PC-9 (cell line): Measurements from ENCODE around the gene PRR13. TPM values are rescaled to one million over a fixed set of nuclear protein-coding genes. Genes with fewer than 3 reads are reported as not detected.
"Not testable (repeated sequence)": the region's sequence is repeated elsewhere in the genome, so short reads cannot be mapped to it uniquely, and the experiment has no call there.

Experiments used
- BruUV-seq: library from RNA; stranded (reverse); fragments of 400-500 nt; replicated peaks from 2 replicates; lab custom pipeline; 2021; lab: Mats Ljungman, UMichigan
- CTCF ChIA-PET: fragments of 300-600 bp; sonication (Branson Sonifier 250); formaldehyde crosslinking; loops from one replicate; lab custom pipeline; 2022; ENCODE audit warnings: antibody characterized with exemption; lab: Charles Lee
- POLR2A ChIA-PET: fragments of 300-600 bp; sonication (Branson Sonifier 250); formaldehyde crosslinking; loops from one replicate; lab custom pipeline; 2022; ENCODE audit warnings: antibody characterized with exemption; ENCODE audit not compliant: unreplicated experiment; lab: Charles Lee
- DNase-seq, 2 experiments: peaks; one replicate each; pipeline versions ENCODE4 v3.0.0 to v3.0.0-alpha.2; 2015 to 2022; ENCODE audit warnings: mixed read lengths in 1 of 2
- H2AFZ ChIP-seq: fragments of 200-600 bp; sonication (generic); 2 replicates; pipeline ENCODE4 v1.8.1; 2017; ENCODE audit warnings: antibody characterized with exemption
- H3F3A ChIP-seq: fragments of 200-600 bp; sonication (generic); 2 replicates; pipeline ENCODE4 v1.8.1; 2017; ENCODE audit warnings: antibody characterized with exemption, mild to moderate bottlenecking, low read depth; ENCODE audit not compliant: insufficient read depth
- H3K27ac ChIP-seq: fragments of 200-600 bp; sonication (generic); 2 replicates; pipeline ENCODE4 v1.6.1; 2016; ENCODE audit warnings: mixed run types
- H3K27me3 ChIP-seq: fragments of 200-600 bp; sonication (generic); 2 replicates; pipeline ENCODE4 v1.6.1; 2016; ENCODE audit warnings: low read depth, mixed run types; ENCODE audit not compliant: insufficient read depth
- H3K36me3 ChIP-seq: fragments of 200-600 bp; sonication (generic); 2 replicates; pipeline ENCODE4 v1.6.1; 2016; ENCODE audit warnings: low read depth, mixed run types
- H3K4me1 ChIP-seq: fragments of 200-600 bp; sonication (generic); replicated peaks from 2 replicates; pipeline ENCODE4 v1.6.1; 2016; ENCODE audit warnings: mixed run types; ENCODE audit not compliant: insufficient read depth
- H3K4me2 ChIP-seq: fragments of 200-600 bp; sonication (generic); 2 replicates; pipeline ENCODE4 v1.6.1; 2017; ENCODE audit warnings: mixed run types
- H3K4me3 ChIP-seq: fragments of 200-600 bp; sonication (generic); 2 replicates; pipeline ENCODE4 v1.6.1; 2016; ENCODE audit warnings: mixed run types
- H3K79me2 ChIP-seq: fragments of 200-600 bp; sonication (generic); 2 replicates; pipeline ENCODE4 v1.6.1; 2017; ENCODE audit warnings: low read depth, mixed run types
- H3K9me2 ChIP-seq: fragments of 200-600 bp; sonication (generic); 2 replicates; pipeline ENCODE4 v1.8.1; 2017; ENCODE audit warnings: mild to moderate bottlenecking; ENCODE audit not compliant: insufficient read depth
- H3K9me3 ChIP-seq: fragments of 200-600 bp; sonication (generic); 2 replicates; pipeline ENCODE4 v1.8.1; 2016; ENCODE audit warnings: low read depth; ENCODE audit not compliant: insufficient read depth
- H4K20me1 ChIP-seq: fragments of 200-600 bp; sonication (generic); 2 replicates; pipeline ENCODE4 v1.8.1; 2017; ENCODE audit not compliant: insufficient read depth
- CTCF ChIP-seq: fragments of 200-600 bp; sonication (generic); conservative IDR thresholded peaks from 2 replicates; pipeline ENCODE4 v1.6.1; 2017; ENCODE audit warnings: mixed run types, antibody characterized with exemption, mild to moderate bottlenecking, moderate library complexity
- EZH2 ChIP-seq: fragments of 200-600 bp; sonication (generic); IDR thresholded peaks from 2 replicates; pipeline ENCODE4 v1.8.0; 2017; ENCODE audit warnings: antibody characterized with exemption, low read depth
- intact Hi-C: fragments of 100-400 bp; cut with micrococcal nuclease; formaldehyde crosslinking; loops from one replicate; pipeline ENCODE4 v1.10.0; 2022; ENCODE audit not compliant: unreplicated experiment
- total RNA-seq: library from RNA; stranded (reverse); gene quantifications from 2 replicates; pipeline ENCODE4 v1.2.3, GENCODE V29; 2021

The PRR13 gene
- total RNA-seq, 1 experiment from 2014 or later = 203 TPM

DNA sequence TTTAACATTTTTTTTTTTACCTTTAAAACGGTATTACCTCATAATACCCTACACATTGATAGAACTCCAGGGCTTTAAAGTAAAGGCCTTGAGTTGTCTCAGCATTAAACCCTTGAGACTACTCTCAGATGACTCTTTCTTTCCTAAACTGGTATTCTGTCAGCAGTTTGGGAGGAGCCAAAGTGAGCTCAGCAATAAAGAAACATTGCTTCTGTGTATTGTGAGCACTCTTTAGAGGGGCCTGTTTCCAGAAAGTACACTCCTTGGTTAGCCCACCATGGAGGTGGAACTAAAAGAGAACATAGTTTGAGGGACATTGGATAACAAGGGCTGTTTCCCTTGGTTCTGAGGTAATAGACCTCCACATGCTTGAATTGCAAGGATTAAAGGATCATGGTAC, 37.3 kb downstream of the PRR13 start:
- Histone ChIP-seq H3K9me3 (no peaks in the 10 kb centered on the region), H4K20me1 (peaks cover 87% of the 10 kb centered on the region), H3K79me2 (peaks cover 20% of the 10 kb centered on the region), H2AFZ (no peak overlapping the region), H3F3A (peaks cover 97% of the 10 kb centered on the region), H3K4me1 (no peaks in the 10 kb centered on the region), H3K27me3 (no peaks in the 10 kb centered on the region), H3K9me2 (no peaks in the 10 kb centered on the region), H3K4me2 (no peak overlapping the region), H3K36me3 (peaks cover 51% of the 10 kb centered on the region), H3K4me3 (no peak overlapping the region), H3K27ac (peak overlapping the region; percentile 25; the same call in 1 of the 2 replicates)
- DNase-seq = no peak
- POLR2A ChIA-PET = interaction anchor here (0.6 kb wide), 1 partner anchor 21 kb away, joined by 13 read pairs; no protein-coding TSS in a partner anchor
- CTCF ChIA-PET = no interaction called here
- TF ChIP-seq CTCF = no peak
- TF ChIP-seq EZH2 = no peak
- intact Hi-C loops = no loop called here
- BruUV-seq = no TSS peak

DNA sequence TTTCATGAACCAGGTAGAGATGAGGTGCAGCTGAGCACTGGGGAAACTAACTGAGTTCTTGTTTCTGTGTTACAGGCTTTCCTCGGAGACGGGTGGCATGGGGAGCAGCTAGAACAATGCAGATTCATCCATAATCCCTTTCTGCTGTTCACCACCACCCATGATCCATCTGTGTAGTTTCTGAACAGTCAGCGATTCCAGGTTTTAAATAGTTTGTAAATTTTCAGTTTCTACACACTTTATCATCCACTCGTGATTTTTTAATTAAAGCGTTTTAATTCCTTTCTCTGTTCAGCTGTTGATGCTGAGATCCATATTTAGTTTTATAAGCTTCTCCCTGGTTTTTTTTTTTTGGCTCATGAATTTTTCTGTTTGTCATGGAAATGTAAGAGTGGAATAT, 37.8 kb downstream of the PRR13 start:
- peaks cover 47% of the 10 kb centered on the region for H3K36me3 ChIP-seq
- H3F3A ChIP-seq = peaks cover 97% of the 10 kb centered on the region
- H2AFZ ChIP-seq = no peak overlapping the region
- no peaks in the 10 kb centered on the region for H3K4me1 ChIP-seq
- peak overlapping the region; percentile 25; the same call in 1 of the 2 replicates for H3K27ac ChIP-seq
- peaks cover 86% of the 10 kb centered on the region for H4K20me1 ChIP-seq
- H3K4me3 ChIP-seq = no peak overlapping the region
- BruUV-seq = no TSS peak
- TF ChIP-seq EZH2 (no peak), CTCF (no peak)
- intact Hi-C loops = no loop called here
- no peaks in the 10 kb centered on the region for H3K9me2 ChIP-seq
- H3K27me3 ChIP-seq = no peaks in the 10 kb centered on the region
- ChIA-PET POLR2A (interaction anchor here (0.6 kb wide), 1 partner anchor 21 kb away, joined by 13 read pairs; no protein-coding TSS in a partner anchor), CTCF (no interaction called here)
- H3K4me2 ChIP-seq = no peak overlapping the region
- H3K9me3 ChIP-seq = no peaks in the 10 kb centered on the region
- no peak for DNase-seq
- peaks cover 20% of the 10 kb centered on the region for H3K79me2 ChIP-seq

GRCh38 chr12:53480491-53481442, 39.2 kb downstream of the PRR13 start:
- peaks cover 95% of the 10 kb centered on the region for H3F3A ChIP-seq
- H3K27me3 ChIP-seq = no peaks in the 10 kb centered on the region
- H3K4me3 ChIP-seq = no peak overlapping the region
- H3K9me2 ChIP-seq = no peaks in the 10 kb centered on the region
- H3K9me3 ChIP-seq = no peaks in the 10 kb centered on the region
- peaks cover 20% of the 10 kb centered on the region for H3K79me2 ChIP-seq
- no peak for DNase-seq
- H4K20me1 ChIP-seq = peaks cover 71% of the 10 kb centered on the region
- ChIA-PET POLR2A (no interaction called here), CTCF (interaction anchor here (0.6 to 1.4 kb wide), 2 partner anchors 28 to 33 kb away, joined by 3 to 4 read pairs; no protein-coding TSS in a partner anchor)
- intact Hi-C loops = no loop called here
- peaks cover 34% of the 10 kb centered on the region for H3K36me3 ChIP-seq
- no peak for TF ChIP-seq CTCF
- no peak overlapping the region for H3K4me2 ChIP-seq
- no peak overlapping the region for H2AFZ ChIP-seq
- BruUV-seq = no TSS peak
- H3K27ac ChIP-seq = no peak overlapping the region
- H3K4me1 ChIP-seq = no peaks in the 10 kb centered on the region

DNA sequence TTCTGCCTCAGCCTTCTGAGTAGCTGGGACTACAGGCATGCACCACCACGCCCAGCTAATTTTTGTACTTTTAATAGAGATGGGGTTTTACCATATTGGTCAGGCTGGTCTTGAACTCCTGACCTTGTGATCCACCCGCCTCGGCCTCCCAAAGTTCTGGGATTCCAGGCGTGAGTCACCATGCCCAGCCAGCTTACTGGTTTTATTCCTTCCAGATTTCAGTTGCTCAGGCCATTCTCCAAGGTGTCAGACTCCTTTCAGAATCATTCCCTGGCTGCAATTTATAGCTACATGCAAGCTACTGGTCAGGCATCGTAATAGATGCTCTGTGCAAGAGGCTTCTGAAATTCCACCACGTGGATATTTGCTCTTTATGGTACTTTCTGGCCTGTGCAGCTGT, 39.9 kb downstream of the PRR13 start:
- ChIA-PET CTCF (interaction anchor here (1.4 kb wide), 1 partner anchor 27 kb away, joined by 4 read pairs; no protein-coding TSS in a partner anchor), POLR2A (interaction anchor here (0.6 kb wide), 1 partner anchor 20 kb away, joined by 6 read pairs; the partner anchor contains the start of gene TARBP2)
- H3K4me1 ChIP-seq, H2AFZ ChIP-seq, H3K9me2 ChIP-seq, H3K4me2 ChIP-seq, H3K4me3 ChIP-seq, H3K9me3 ChIP-seq, H3K27me3 ChIP-seq, DNase-seq, intact Hi-C loops, BruUV-seq, H3K27ac ChIP-seq: not testable (repeated sequence)
- Histone ChIP-seq H3K79me2 (peaks cover 16% of the 10 kb centered on the region), H3F3A (peaks cover 88% of the 10 kb centered on the region), H4K20me1 (peaks cover 64% of the 10 kb centered on the region), H3K36me3 (peaks cover 27% of the 10 kb centered on the region)
